ENCODE measurements around the gene PRM1.

PRM1 gene

GRCh38 chr16:11233727-11234376 is 47.3 kb downstream of the PRM1 start:
- Mint-ChIP-seq H3K4me1 (peaks cover 5% of the 10 kb centered on the region), H3K27ac (no peak overlapping the region), H3K36me3 (ENCODE audit: low read depth) (no peaks in the 10 kb centered on the region), H3K4me3 (no peak overlapping the region), H3K27me3 (ENCODE audit: low read depth) (no peaks in the 10 kb centered on the region), H3K9me3 (no peaks in the 10 kb centered on the region)
- TF ChIP-seq CTCF (IDR thresholded peaks at IDR 0.05; ENCODE audit: unreplicated experiment in 3 of 3): no peak

- Mint-ChIP-seq H3K9me3 (no peaks in the 10 kb centered on the region), H3K27ac (no peak overlapping the region), H3K36me3 (ENCODE audit: low read depth) (no peaks in the 10 kb centered on the region), H3K4me1 (peaks cover 5% of the 10 kb centered on the region), H3K27me3 (ENCODE audit: low read depth) (no peaks in the 10 kb centered on the region), H3K4me3 (no peak overlapping the region)
- TF ChIP-seq CTCF (IDR thresholded peaks at IDR 0.05; ENCODE audit: unreplicated experiment in 3 of 3): no peak
Measured at GRCh38 chr16:11232852-11233726, 48.0 kb downstream of the PRM1 start.

GRCh38 chr16:11232302-11232851 is 48.8 kb downstream of the PRM1 start:
- H3K4me3 Mint-ChIP-seq: no peak overlapping the region
- no peaks in the 10 kb centered on the region for H3K27me3 Mint-ChIP-seq (ENCODE audit: low read depth)
- no peaks in the 10 kb centered on the region for H3K36me3 Mint-ChIP-seq (ENCODE audit: low read depth)
- TF ChIP-seq CTCF (IDR thresholded peaks at IDR 0.05; ENCODE audit: unreplicated experiment in 3 of 3): no peak
- H3K4me1 Mint-ChIP-seq: peaks cover 5% of the 10 kb centered on the region
- no peaks in the 10 kb centered on the region for H3K9me3 Mint-ChIP-seq
- H3K27ac Mint-ChIP-seq: no peak overlapping the region

GRCh38 chr16:11231367-11231970 is 49.7 kb downstream of the PRM1 start:
- H3K36me3 Mint-ChIP-seq (ENCODE audit: low read depth): no peaks in the 10 kb centered on the region
- H3K9me3 Mint-ChIP-seq: no peaks in the 10 kb centered on the region
- H3K4me3 Mint-ChIP-seq: no peak overlapping the region
- TF ChIP-seq CTCF (IDR thresholded peaks at IDR 0.05; ENCODE audit: unreplicated experiment in 3 of 3): no peak
- H3K27ac Mint-ChIP-seq: no peak overlapping the region
- peaks cover 5% of the 10 kb centered on the region for H3K4me1 Mint-ChIP-seq
- no peaks in the 10 kb centered on the region for H3K27me3 Mint-ChIP-seq (ENCODE audit: low read depth)
